HCT116 (cell line): ENCODE data around the gene FRMD3. TPM values are rescaled to one million over a fixed set of nuclear protein-coding genes. Genes with fewer than 3 reads are reported as not detected.

Experiments
- ATAC-seq: fragments of 200-7000 bp; cut with Tn5 transposase; 2 replicates; pipeline ENCODE4 v1.9.1; 2020; ENCODE audit warnings: mild to moderate bottlenecking, moderate library complexity
- BruUV-seq: library from RNA; stranded (reverse); fragments of 400-500 nt; replicated peaks from 2 replicates; lab custom pipeline; 2021; lab: Mats Ljungman, UMichigan
- CTCF ChIA-PET: fragments of 300-600 bp; sonication (Branson Sonifier 250); formaldehyde crosslinking; loops from one replicate; lab custom pipeline; 2021; ENCODE audit warnings: antibody characterized with exemption; lab: Charles Lee
- POLR2A ChIA-PET: fragments of 300-600, 350-600 bp; sonication (Branson Sonifier 250); formaldehyde crosslinking; loops from one replicate; lab custom pipeline; 2021; ENCODE audit warnings: antibody characterized with exemption; lab: Charles Lee
- RAD21 ChIA-PET, 2 experiments: fragments of 300-600 bp; sonication (Branson Sonifier 250); formaldehyde crosslinking; loops; one replicate each; lab custom pipeline; 2023; ENCODE audit warnings: low total read pairs in 2 of 2; ENCODE audit not compliant: uncharacterized antibody in 2 of 2, unreplicated experiment in 2 of 2, low non-redundant PET in 1 of 2; lab: Charles Lee
- DNase-seq: peaks from one replicate; pipeline ENCODE4 v3.0.0-alpha.2; 2010; ENCODE audit warnings: low read depth, low spot score
- H2AFZ ChIP-seq: fragments of 200-600 bp; shearing (Covaris generic), sonication (generic); 2 replicates; pipeline ENCODE4 v1.6.1; 2017; ENCODE audit warnings: low read depth, mixed run types, mixed read lengths, antibody characterized with exemption, low read length; ENCODE audit not compliant: poor library complexity, severe bottlenecking
- H3K27ac ChIP-seq: 2 replicates; pipeline ENCODE4 v1.5.1; 2012; ENCODE audit warnings: low read depth, low read length
- H3K27me3 ChIP-seq: fragments of 200-600 bp; sonication (generic); 2 replicates; pipeline ENCODE4 v1.6.1; 2016; ENCODE audit warnings: mixed run types, low read length, mixed read lengths; ENCODE audit not compliant: insufficient read depth
- H3K36me3 ChIP-seq, 2 experiments: fragments of 200-500 bp in 1 of 2; fragments of 200-600 bp in 1 of 2; sonication (Bioruptor generic) in 1 of 2; sonication (generic) in 1 of 2; 2 replicates each; pipeline versions ENCODE4 v1.5.1 to v1.6.1; 2014 to 2016; ENCODE audit warnings: low read length in 2 of 2, inconsistent platforms in 1 of 2, mixed read lengths in 1 of 2, mixed run types in 1 of 2; ENCODE audit not compliant: insufficient read depth in 2 of 2, control insufficient read depth in 1 of 2
- H3K4me1 ChIP-seq, 2 experiments: fragments of 200-600 bp in 1 of 2; sonication (generic) in 1 of 2; 2 replicates each; pipeline versions ENCODE4 v1.5.1 to v1.6.1; 2012 to 2017; ENCODE audit warnings: low read length in 2 of 2, inconsistent platforms in 1 of 2, mild to moderate bottlenecking in 1 of 2, mixed read lengths in 1 of 2, mixed run types in 1 of 2, moderate library complexity in 1 of 2; ENCODE audit not compliant: insufficient read depth in 2 of 2, control insufficient read depth in 1 of 2
- H3K4me2 ChIP-seq: fragments of 200-600 bp; sonication (generic); 2 replicates; pipeline ENCODE4 v1.6.1; 2017; ENCODE audit warnings: mixed run types, low read length, mixed read lengths
- H3K4me3 ChIP-seq, 2 experiments: fragments of 200-600 bp in 1 of 2; sonication (generic) in 1 of 2; replicated peaks in 1 of 2; 2 replicates each; pipeline ENCODE4 v1.5.1; 2011 to 2016; ENCODE audit warnings: low read length in 2 of 2, control low read depth in 1 of 2, low read depth in 1 of 2, mild to moderate bottlenecking in 1 of 2, mixed read lengths in 1 of 2, mixed run types in 1 of 2
- H3K79me2 ChIP-seq: fragments of 200-600 bp; sonication (generic); 2 replicates; pipeline ENCODE4 v1.6.1; 2017; ENCODE audit warnings: mild to moderate bottlenecking, mixed run types, low read length, moderate library complexity, mixed read lengths; ENCODE audit not compliant: insufficient read depth
- H3K9ac ChIP-seq: fragments of 200-600 bp; sonication (generic); 2 replicates; pipeline ENCODE4 v1.6.1; 2016; ENCODE audit warnings: low read length, mixed read lengths
- H3K9me2 ChIP-seq: fragments of 200-600 bp; sonication (generic), shearing (Covaris generic); 2 replicates; pipeline ENCODE4 v1.6.1; 2017; ENCODE audit warnings: mixed run types, mild to moderate bottlenecking, moderate library complexity; ENCODE audit not compliant: insufficient read depth
- H3K9me3 ChIP-seq, 2 experiments: fragments of 200-500 bp in 1 of 2; fragments of 200-600 bp in 1 of 2; sonication (Bioruptor generic) in 1 of 2; sonication (generic) in 1 of 2; 2 replicates each; pipeline ENCODE4 v1.6.1; 2014 to 2017; ENCODE audit warnings: low read length in 2 of 2, mixed read lengths in 2 of 2, inconsistent platforms in 1 of 2, low read depth in 1 of 2, mild to moderate bottlenecking in 1 of 2, mixed run types in 1 of 2, moderate library complexity in 1 of 2; ENCODE audit not compliant: control insufficient read depth in 1 of 2, insufficient read depth in 1 of 2
- H4K20me1 ChIP-seq: fragments of 200-600 bp; sonication (generic), shearing (Covaris generic); 2 replicates; pipeline ENCODE4 v1.6.1; 2017; ENCODE audit warnings: mixed run types, mild to moderate bottlenecking, moderate library complexity; ENCODE audit not compliant: insufficient read depth
- CBX3 ChIP-seq: IDR thresholded peaks from 2 replicates; pipeline ENCODE4 v1.6.1; 2012; ENCODE audit warnings: low read depth
- CEBPB ChIP-seq: IDR thresholded peaks from 2 replicates; pipeline ENCODE4 v1.6.1; 2012; ENCODE audit warnings: low read depth
- EGR1 ChIP-seq: IDR thresholded peaks from 2 replicates; pipeline ENCODE4 v1.6.1; 2012; ENCODE audit warnings: low read depth
- ELF1 ChIP-seq: IDR thresholded peaks from 2 replicates; pipeline ENCODE4 v1.6.1; 2012; ENCODE audit warnings: low read depth, borderline replicate concordance
- EZH2 ChIP-seq: fragments of 200-600 bp; sonication (generic); IDR thresholded peaks from 2 replicates; pipeline ENCODE4 v1.6.1; 2017; ENCODE audit warnings: antibody characterized with exemption, mixed run types
- FOSL1 ChIP-seq: IDR thresholded peaks from 2 replicates; pipeline ENCODE4 v1.6.1; 2012; ENCODE audit warnings: low read depth
- POLR2A ChIP-seq: IDR thresholded peaks from 2 replicates; pipeline ENCODE4 v1.7.0; 2011; ENCODE audit warnings: borderline replicate concordance; ENCODE audit not compliant: insufficient read depth, insufficient read length; ENCODE audit errors: extremely low read depth
- POLR2AphosphoS5 ChIP-seq: IDR thresholded peaks from 2 replicates; pipeline ENCODE4 v1.6.1; 2011; ENCODE audit warnings: mild to moderate bottlenecking, low read depth, low read length, moderate library complexity
- RAD21 ChIP-seq: IDR thresholded peaks from 2 replicates; pipeline ENCODE4 v1.6.1; 2012; ENCODE audit warnings: low read depth, mild to moderate bottlenecking
- SIN3A ChIP-seq: IDR thresholded peaks from 2 replicates; pipeline ENCODE4 v1.6.1; 2012; ENCODE audit warnings: low read depth
- SP1 ChIP-seq: IDR thresholded peaks from 2 replicates; pipeline ENCODE4 v1.6.1; 2012; ENCODE audit warnings: low read depth
- SRF ChIP-seq: IDR thresholded peaks from 2 replicates; pipeline ENCODE4 v1.6.1; 2012; ENCODE audit warnings: low read depth
- TCF7L2 ChIP-seq: IDR thresholded peaks from 2 replicates; pipeline ENCODE4 v1.7.0; 2011; ENCODE audit warnings: borderline replicate concordance, inconsistent platforms; ENCODE audit not compliant: insufficient read depth, insufficient read length; ENCODE audit errors: extremely low read depth
- YY1 ChIP-seq: IDR thresholded peaks from 2 replicates; pipeline ENCODE4 v1.6.1; 2011; ENCODE audit warnings: low read length, low read depth, moderate library complexity, mild to moderate bottlenecking; ENCODE audit not compliant: insufficient replicate concordance; ENCODE audit errors: extremely low read depth
- ZFX ChIP-seq: fragments of 450-650 bp; IDR thresholded peaks from 2 replicates; pipeline ENCODE4 v1.6.1; 2017
- ZNF274 ChIP-seq: fragments of 200-500 bp; sonication (Bioruptor generic); IDR thresholded peaks from 2 replicates; pipeline ENCODE4 v1.6.1; 2014; ENCODE audit warnings: mild to moderate bottlenecking, low read depth, low read length, inconsistent platforms
- intact Hi-C: fragments of 100-400 bp; cut with micrococcal nuclease; formaldehyde crosslinking; loops from 2 replicates; pipeline ENCODE4 v1.10.0; 2022
- total RNA-seq: library from RNA; stranded (reverse); gene quantifications from one replicate; pipeline ENCODE4 v1.2.1, GENCODE V29; 2021; ENCODE audit not compliant: unreplicated experiment
- TF ChIP-seq, protein P1 (sequence below): IDR thresholded peaks from 2 replicates; pipeline ENCODE4 v1.6.1; 2011; ENCODE audit warnings: mild to moderate bottlenecking, low read length, moderate library complexity; ENCODE audit not compliant: insufficient replicate concordance; ENCODE audit errors: extremely low read depth
- TF ChIP-seq, protein P2 (sequence below), 3 experiments: fragments of 200-600 bp in 1 of 3; sonication (generic) in 1 of 3; IDR thresholded peaks in 2 of 3; conservative IDR thresholded peaks in 1 of 3; 2 replicates each; pipeline ENCODE4 v1.5.1; 2012 to 2017; ENCODE audit warnings: low read depth in 2 of 3, low read length in 2 of 3, antibody characterized with exemption in 1 of 3, borderline replicate concordance in 1 of 3, control low read depth in 1 of 3, mild to moderate bottlenecking in 1 of 3, mixed read lengths in 1 of 3, mixed run types in 1 of 3, moderate library complexity in 1 of 3; ENCODE audit not compliant: insufficient read depth in 1 of 3
- TF ChIP-seq, protein P3 (sequence below): IDR thresholded peaks from 2 replicates; pipeline ENCODE4 v1.6.1; 2012

The FRMD3 gene
- total RNA-seq, 1 experiment from 2014 or later, result 0.89 TPM

DNA sequence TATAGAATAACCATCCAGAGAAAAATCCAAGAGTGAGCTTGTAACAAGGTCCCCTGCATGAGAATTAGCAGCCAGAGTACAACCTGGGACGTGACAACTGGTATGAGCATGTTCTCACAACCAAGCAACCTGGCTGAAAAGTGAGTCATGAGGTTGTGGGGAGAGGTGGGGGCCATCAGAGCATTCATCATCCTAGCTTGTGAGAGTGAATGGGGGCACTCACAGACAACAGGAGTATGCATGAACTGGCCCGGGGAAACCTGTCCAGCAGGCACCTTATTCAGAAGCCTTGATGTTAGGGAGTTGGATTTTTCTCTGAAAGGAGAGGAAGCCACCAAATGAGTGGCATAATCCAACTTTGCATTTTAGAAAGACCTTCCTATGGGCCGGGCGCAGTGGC lies 113.0 kb downstream of the FRMD3 start:
- Histone ChIP-seq H3K36me3 (no peaks in the 10 kb centered on the region), H3K27me3 (no peaks in the 10 kb centered on the region), H3K4me2 (no peak overlapping the region), H3K9me2 (no peaks in the 10 kb centered on the region), H3K27ac (no peak overlapping the region), H3K9me3 (no peaks in the 10 kb centered on the region), H2AFZ (no peak overlapping the region), H3K9ac (no peak overlapping the region), H3K4me3 (no peak overlapping the region), H3K4me1 (no peaks in the 10 kb centered on the region), H3K79me2 (no peaks in the 10 kb centered on the region), H4K20me1 (no peaks in the 10 kb centered on the region)
- ChIA-PET CTCF (no interaction called here), POLR2A (no interaction called here), RAD21 (no interaction called here)
- intact Hi-C loops, result no loop called here
- DNase-seq, result no peak
- TF ChIP-seq YY1 (no peak), CEBPB (no peak), SP1 (no peak), ZNF274 (no peak), EZH2 (no peak), ZFX (no peak)
- no TSS peak for BruUV-seq
- ATAC-seq, result no peak

DNA sequence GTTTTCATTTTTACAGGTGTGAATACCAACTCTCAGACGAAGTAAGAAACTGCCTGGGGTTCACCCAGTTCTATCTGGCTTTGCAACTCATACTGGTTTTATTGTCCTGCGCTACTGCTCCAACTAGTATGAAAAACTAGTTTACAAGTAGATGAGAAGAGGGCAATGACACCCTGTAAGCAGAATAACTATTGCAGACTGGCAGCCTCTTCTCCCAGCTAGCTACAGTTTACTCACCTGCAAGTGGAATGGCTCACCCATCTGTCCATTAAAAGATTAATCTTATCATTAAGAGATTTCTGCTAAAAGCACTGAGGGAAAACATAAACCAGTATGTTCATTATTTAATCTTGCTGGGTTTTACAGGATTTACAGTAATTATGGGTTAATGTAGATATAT lies 113.4 kb downstream of the FRMD3 start:
- RAD21 ChIA-PET, result no interaction called here
- BruUV-seq, result no TSS peak
- CTCF ChIA-PET, result no interaction called here
- Histone ChIP-seq H3K4me3 (no peak overlapping the region), H3K9me3 (no peaks in the 10 kb centered on the region), H3K9ac (no peak overlapping the region), H3K4me1 (no peaks in the 10 kb centered on the region), H3K36me3 (no peaks in the 10 kb centered on the region), H3K27me3 (no peaks in the 10 kb centered on the region), H3K79me2 (no peaks in the 10 kb centered on the region), H4K20me1 (no peaks in the 10 kb centered on the region), H3K27ac (no peak overlapping the region), H2AFZ (no peak overlapping the region), H3K4me2 (no peak overlapping the region), H3K9me2 (no peaks in the 10 kb centered on the region)
- POLR2A ChIA-PET, result no interaction called here
- ATAC-seq (no peak), DNase-seq (no peak)
- intact Hi-C loops, result no loop called here
- TF ChIP-seq EGR1 (no peak), SIN3A (no peak), ELF1 (no peak), RAD21 (no peak), POLR2AphosphoS5 (no peak), CBX3 (no peak), ZNF274 (no peak), SRF (no peak), YY1 (no peak), FOSL1 (no peak), ZFX (no peak), TCF7L2 (no peak), POLR2A (no peak)
- TF ChIP-seq, protein P1, sequence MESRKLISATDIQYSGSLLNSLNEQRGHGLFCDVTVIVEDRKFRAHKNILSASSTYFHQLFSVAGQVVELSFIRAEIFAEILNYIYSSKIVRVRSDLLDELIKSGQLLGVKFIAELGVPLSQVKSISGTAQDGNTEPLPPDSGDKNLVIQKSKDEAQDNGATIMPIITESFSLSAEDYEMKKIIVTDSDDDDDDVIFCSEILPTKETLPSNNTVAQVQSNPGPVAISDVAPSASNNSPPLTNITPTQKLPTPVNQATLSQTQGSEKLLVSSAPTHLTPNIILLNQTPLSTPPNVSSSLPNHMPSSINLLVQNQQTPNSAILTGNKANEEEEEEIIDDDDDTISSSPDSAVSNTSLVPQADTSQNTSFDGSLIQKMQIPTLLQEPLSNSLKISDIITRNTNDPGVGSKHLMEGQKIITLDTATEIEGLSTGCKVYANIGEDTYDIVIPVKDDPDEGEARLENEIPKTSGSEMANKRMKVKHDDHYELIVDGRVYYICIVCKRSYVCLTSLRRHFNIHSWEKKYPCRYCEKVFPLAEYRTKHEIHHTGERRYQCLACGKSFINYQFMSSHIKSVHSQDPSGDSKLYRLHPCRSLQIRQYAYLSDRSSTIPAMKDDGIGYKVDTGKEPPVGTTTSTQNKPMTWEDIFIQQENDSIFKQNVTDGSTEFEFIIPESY, result no peak
- TF ChIP-seq, protein P2, sequence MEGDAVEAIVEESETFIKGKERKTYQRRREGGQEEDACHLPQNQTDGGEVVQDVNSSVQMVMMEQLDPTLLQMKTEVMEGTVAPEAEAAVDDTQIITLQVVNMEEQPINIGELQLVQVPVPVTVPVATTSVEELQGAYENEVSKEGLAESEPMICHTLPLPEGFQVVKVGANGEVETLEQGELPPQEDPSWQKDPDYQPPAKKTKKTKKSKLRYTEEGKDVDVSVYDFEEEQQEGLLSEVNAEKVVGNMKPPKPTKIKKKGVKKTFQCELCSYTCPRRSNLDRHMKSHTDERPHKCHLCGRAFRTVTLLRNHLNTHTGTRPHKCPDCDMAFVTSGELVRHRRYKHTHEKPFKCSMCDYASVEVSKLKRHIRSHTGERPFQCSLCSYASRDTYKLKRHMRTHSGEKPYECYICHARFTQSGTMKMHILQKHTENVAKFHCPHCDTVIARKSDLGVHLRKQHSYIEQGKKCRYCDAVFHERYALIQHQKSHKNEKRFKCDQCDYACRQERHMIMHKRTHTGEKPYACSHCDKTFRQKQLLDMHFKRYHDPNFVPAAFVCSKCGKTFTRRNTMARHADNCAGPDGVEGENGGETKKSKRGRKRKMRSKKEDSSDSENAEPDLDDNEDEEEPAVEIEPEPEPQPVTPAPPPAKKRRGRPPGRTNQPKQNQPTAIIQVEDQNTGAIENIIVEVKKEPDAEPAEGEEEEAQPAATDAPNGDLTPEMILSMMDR (IDR thresholded peaks at IDR 0.05 in 2 of 3, conservative IDR thresholded peaks at IDR 0.05 in 1 of 3; ENCODE audit: borderline replicate concordance in 1 of 3, insufficient read depth in 1 of 3, low read depth in 2 of 3, low read length in 2 of 3), result no peak
- TF ChIP-seq, protein P3, sequence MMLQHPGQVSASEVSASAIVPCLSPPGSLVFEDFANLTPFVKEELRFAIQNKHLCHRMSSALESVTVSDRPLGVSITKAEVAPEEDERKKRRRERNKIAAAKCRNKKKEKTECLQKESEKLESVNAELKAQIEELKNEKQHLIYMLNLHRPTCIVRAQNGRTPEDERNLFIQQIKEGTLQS, result no peak
